OCI-LY1 (cell line): ENCODE data around the gene STAM.

Experiments used
- H2AFZ ChIP-seq: fragments of 200-600 bp; sonication (generic), shearing (Covaris generic); 2 replicates; pipeline ENCODE4 v1.6.0; 2014; ENCODE audit warnings: antibody characterized with exemption, mild to moderate bottlenecking, low read length
- H3F3A ChIP-seq: fragments of 200-600 bp; sonication (generic), shearing (Covaris generic); 2 replicates; pipeline ENCODE4 v1.6.0; 2014; ENCODE audit warnings: mild to moderate bottlenecking, antibody characterized with exemption, low read length, moderate library complexity; ENCODE audit not compliant: insufficient read depth
- H3K27ac ChIP-seq: fragments of 200-600 bp; sonication (generic); 2 replicates; pipeline ENCODE4 v1.5.1; 2014; ENCODE audit warnings: low read length, mixed run types, mild to moderate bottlenecking, low read depth; ENCODE audit not compliant: poor library complexity, severe bottlenecking
- H3K27me3 ChIP-seq: fragments of 200-600 bp; sonication (generic); 2 replicates; pipeline ENCODE4 v1.6.0; 2014; ENCODE audit warnings: antibody characterized with exemption, mild to moderate bottlenecking, low read length, moderate library complexity; ENCODE audit not compliant: insufficient read depth
- H3K36me3 ChIP-seq: fragments of 200-600 bp; sonication (generic); 2 replicates; pipeline ENCODE4 v1.6.1; 2014; ENCODE audit warnings: mild to moderate bottlenecking, antibody characterized with exemption, low read length, moderate library complexity, mixed read lengths; ENCODE audit not compliant: insufficient read depth
- H3K4me1 ChIP-seq: fragments of 200-600 bp; sonication (generic); 2 replicates; pipeline ENCODE4 v1.5.1; 2014; ENCODE audit warnings: mild to moderate bottlenecking, low read length, moderate library complexity; ENCODE audit not compliant: insufficient read depth, severe bottlenecking
- H3K4me2 ChIP-seq: fragments of 200-600 bp; sonication (generic), shearing (Covaris generic); 2 replicates; pipeline ENCODE4 v1.6.1; 2014; ENCODE audit warnings: low read length
- H3K4me3 ChIP-seq: fragments of 200-600 bp; sonication (generic); 2 replicates; pipeline ENCODE4 v1.5.1; 2014; ENCODE audit warnings: low read length, low read depth, mild to moderate bottlenecking, mixed read lengths; ENCODE audit not compliant: poor library complexity, severe bottlenecking
- H3K79me2 ChIP-seq: fragments of 200-600 bp; shearing (Covaris generic); 2 replicates; pipeline ENCODE4 v1.6.1; 2016; ENCODE audit warnings: mixed run types, low read length, mixed read lengths; ENCODE audit not compliant: insufficient read depth
- H3K9ac ChIP-seq: fragments of 200-600 bp; sonication (generic), shearing (Covaris generic); 2 replicates; pipeline ENCODE4 v1.6.1; 2014; ENCODE audit warnings: mild to moderate bottlenecking, low read length, mixed read lengths
- H3K9me2 ChIP-seq: fragments of 200-600 bp; sonication (generic), shearing (Covaris generic); 2 replicates; pipeline ENCODE4 v1.6.1; 2014; ENCODE audit warnings: low read depth, mild to moderate bottlenecking, low read length, mixed read lengths
- H3K9me3 ChIP-seq: fragments of 200-600 bp; shearing (Covaris generic); 2 replicates; pipeline ENCODE4 v1.6.1; 2014; ENCODE audit warnings: low read length, mixed read lengths
- H4K20me1 ChIP-seq: fragments of 200-600 bp; sonication (generic), shearing (Covaris generic); 2 replicates; pipeline ENCODE4 v1.6.0; 2016; ENCODE audit warnings: mild to moderate bottlenecking, low read length; ENCODE audit not compliant: insufficient read depth
- CTCF ChIP-seq: fragments of 200-600 bp; sonication (generic), shearing (Covaris generic); IDR thresholded peaks from 2 replicates; pipeline ENCODE4 v1.5.1; 2017; ENCODE audit warnings: mild to moderate bottlenecking, antibody characterized with exemption, low read length, moderate library complexity, mixed read lengths
- EZH2 ChIP-seq: fragments of 200-600 bp; sonication (generic), shearing (Covaris generic); IDR thresholded peaks from 2 replicates; pipeline ENCODE4 v1.8.0; 2017; ENCODE audit warnings: borderline replicate concordance, mixed run types, mild to moderate bottlenecking, antibody characterized with exemption, low read length, moderate library complexity, mixed read lengths

Gene STAM

GRCh38 chr10:17758896-17759295 lies 114.9 kb downstream of the STAM start:
- Histone ChIP-seq H3K4me1 (no peaks in the 10 kb centered on the region), H3K79me2 (no peaks in the 10 kb centered on the region), H3K27ac (no peak overlapping the region), H4K20me1 (no peaks in the 10 kb centered on the region), H3K9ac (no peak overlapping the region), H3F3A (no peaks in the 10 kb centered on the region), H3K9me2 (no peaks in the 10 kb centered on the region), H2AFZ (no peak overlapping the region), H3K4me2 (no peak overlapping the region), H3K9me3 (no peaks in the 10 kb centered on the region), H3K36me3 (no peaks in the 10 kb centered on the region), H3K4me3 (no peak overlapping the region), H3K27me3 (no peaks in the 10 kb centered on the region)
- TF ChIP-seq CTCF (no peak), EZH2 (no peak)

GRCh38 chr10:17764142-17764541 lies 120.2 kb downstream of the STAM start:
- H3K27me3 ChIP-seq = no peaks in the 10 kb centered on the region
- H2AFZ ChIP-seq = no peak overlapping the region
- H3K9me2 ChIP-seq = no peaks in the 10 kb centered on the region
- H3F3A ChIP-seq = no peaks in the 10 kb centered on the region
- H3K79me2 ChIP-seq = no peaks in the 10 kb centered on the region
- H3K36me3 ChIP-seq = no peaks in the 10 kb centered on the region
- H3K27ac ChIP-seq = no peak overlapping the region
- H4K20me1 ChIP-seq = no peaks in the 10 kb centered on the region
- no peaks in the 10 kb centered on the region for H3K4me1 ChIP-seq
- H3K9ac ChIP-seq = no peak overlapping the region
- H3K4me3 ChIP-seq = no peak overlapping the region
- no peak for TF ChIP-seq EZH2
- no peak for TF ChIP-seq CTCF
- H3K9me3 ChIP-seq = no peaks in the 10 kb centered on the region
- no peak overlapping the region for H3K4me2 ChIP-seq

- Histone ChIP-seq H3K9me3 (no peaks in the 10 kb centered on the region), H3K9me2 (no peaks in the 10 kb centered on the region), H3K4me2 (no peak overlapping the region), H3K27ac (no peak overlapping the region), H3K4me3 (no peak overlapping the region), H3K36me3 (no peaks in the 10 kb centered on the region), H3K79me2 (no peaks in the 10 kb centered on the region), H3K9ac (no peak overlapping the region), H3F3A (no peaks in the 10 kb centered on the region), H4K20me1 (no peaks in the 10 kb centered on the region), H3K27me3 (no peaks in the 10 kb centered on the region), H3K4me1 (no peaks in the 10 kb centered on the region), H2AFZ (no peak overlapping the region)
- TF ChIP-seq CTCF (no peak), EZH2 (no peak)
Observed at GRCh38 chr10:17765602-17766001, 121.7 kb downstream of the STAM start.
